ENCODE data around the gene RNF38.
A peak's percentile ranks its signal among the peaks of the same experiment; 100 is the strongest.

GRCh38 chr9:36400332-36401163 lies 479 bp upstream of the RNF38 start:
- TF ChIP-seq CTCF (IDR thresholded peaks at IDR 0.05) (peak in 2 of 6 experiments; percentile 15 to 34), POLR2A (IDR thresholded peaks at IDR 0.05) (peak; percentile 47 to 81)
